GM15510 (cell line): ENCODE results near the gene IL6.

ENCODE experiments used
- POLR2A ChIP-seq: IDR thresholded peaks from 3 replicates; pipeline ENCODE4 v1.6.1; 2011; ENCODE audit warnings: borderline replicate concordance; ENCODE audit not compliant: insufficient read length; ENCODE audit errors: extremely low read depth

Gene IL6

DNA sequence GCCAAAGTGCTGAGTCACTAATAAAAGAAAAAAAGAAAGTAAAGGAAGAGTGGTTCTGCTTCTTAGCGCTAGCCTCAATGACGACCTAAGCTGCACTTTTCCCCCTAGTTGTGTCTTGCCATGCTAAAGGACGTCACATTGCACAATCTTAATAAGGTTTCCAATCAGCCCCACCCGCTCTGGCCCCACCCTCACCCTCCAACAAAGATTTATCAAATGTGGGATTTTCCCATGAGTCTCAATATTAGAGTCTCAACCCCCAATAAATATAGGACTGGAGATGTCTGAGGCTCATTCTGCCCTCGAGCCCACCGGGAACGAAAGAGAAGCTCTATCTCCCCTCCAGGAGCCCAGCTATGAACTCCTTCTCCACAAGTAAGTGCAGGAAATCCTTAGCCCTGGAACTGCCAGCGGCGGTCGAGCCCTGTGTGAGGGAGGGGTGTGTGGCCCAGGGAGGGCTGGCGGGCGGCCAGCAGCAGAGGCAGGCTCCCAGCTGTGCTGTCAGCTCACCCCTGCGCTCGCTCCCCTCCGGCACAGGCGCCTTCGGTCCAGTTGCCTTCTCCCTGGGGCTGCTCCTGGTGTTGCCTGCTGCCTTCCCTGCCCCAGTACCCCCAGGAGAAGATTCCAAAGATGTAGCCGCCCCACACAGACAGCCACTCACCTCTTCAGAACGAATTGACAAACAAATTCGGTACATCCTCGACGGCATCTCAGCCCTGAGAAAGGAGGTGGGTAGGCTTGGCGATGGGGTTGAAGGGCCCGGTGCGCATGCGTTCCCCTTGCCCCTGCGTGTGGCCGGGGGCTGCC is at the start of gene IL6:
IL6 (plus strand) TSS at position 294 of the 807 bp plus-strand sequence; CDS start at position 357, 63 bp downstream.
- TF ChIP-seq POLR2A: no peak

DNA sequence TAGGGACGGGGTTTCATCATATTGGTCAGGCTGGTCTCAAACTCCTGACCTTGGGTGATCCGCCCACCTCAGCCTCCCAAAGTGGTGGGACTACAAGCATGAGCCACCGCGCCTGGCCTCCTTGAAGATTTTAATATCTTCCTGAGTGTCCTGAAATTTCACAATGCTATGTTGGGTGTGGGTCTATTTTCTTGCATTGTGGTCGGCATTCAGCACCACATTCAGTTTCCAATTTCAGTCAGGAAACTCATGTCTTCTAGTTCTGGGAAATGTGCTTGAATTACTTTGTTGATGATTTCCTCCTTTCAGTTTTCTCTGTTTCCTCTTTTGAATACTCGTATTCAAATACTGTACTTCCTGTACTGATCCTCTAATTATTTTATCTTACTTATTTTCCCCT is 49.3 kb upstream of the IL6 start:
- TF ChIP-seq POLR2A: no peak

DNA sequence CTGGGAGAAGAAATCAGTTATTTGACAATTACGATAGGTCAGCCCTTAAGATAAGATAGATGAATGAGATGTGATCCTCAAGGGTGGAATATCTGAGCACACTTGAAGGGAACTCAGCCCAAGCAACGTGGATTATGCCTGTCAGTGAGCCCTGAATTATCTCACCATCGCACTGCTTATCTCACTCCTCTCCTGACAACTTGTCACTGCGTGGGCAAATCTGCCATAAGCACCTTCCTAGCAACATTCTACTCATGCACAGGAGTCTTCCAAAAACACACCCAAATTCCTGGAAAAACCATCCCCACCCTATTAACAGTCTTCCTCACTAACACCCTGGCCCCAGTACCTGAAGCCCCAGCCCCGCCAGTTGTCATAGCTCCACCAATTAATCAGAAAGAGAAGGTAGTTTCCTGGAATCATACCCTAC is 46.5 kb upstream of the IL6 start:
- no peak for TF ChIP-seq POLR2A

DNA sequence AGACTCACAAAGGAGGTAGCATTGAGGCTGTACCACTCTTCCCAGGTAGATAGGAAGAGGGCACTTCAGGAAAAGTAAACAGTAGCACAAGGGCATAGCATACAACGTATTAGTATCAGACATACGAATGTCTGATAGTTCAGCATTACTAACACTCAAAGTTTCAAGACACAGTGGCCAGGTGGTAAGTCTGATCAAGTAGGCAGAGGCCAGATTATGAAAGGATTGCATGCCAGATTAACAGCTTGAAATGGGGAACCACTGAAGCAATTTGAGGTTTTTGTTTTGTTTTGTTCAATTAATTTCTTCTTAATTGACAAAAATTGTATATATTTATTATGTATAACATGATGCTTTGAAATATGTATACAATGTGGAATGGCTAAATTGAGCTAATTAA is 45.7 kb upstream of the IL6 start:
- TF ChIP-seq POLR2A: no peak

DNA sequence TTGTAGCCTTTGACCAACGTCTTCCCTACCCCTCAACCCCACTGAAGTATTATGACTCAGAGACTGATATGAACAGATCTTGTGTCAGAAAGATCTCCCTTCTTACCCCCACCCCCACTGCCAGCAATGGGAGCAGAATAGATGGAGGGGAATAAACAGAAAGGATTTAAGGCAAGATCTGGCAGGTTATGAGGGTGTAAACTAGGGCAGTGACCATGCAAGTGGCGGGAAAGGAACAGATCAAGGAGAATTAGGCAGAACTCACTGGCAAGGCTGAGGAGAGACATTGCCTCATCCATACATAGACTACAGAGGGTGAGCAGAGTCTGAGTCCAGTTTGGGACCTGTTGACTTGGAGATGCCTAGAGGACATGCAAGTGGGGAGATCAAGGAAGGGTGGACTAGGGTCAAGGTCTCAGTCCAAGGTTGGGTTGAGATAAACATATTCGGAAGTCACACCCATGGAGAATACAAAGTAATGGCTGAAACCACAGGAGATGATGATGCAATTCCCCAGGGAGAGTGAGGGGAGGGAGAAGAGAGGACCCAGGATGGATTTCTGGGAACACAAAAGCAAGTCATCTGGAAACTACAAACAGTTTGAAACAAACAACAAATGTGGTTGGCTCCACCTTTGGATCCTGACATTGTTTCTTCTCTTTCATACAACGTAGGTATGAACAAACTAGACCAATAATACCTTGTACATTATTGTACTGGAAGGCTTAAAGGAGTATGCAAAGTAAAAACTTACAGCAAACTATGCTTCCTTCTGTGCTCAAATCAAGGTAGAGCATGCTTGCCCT is 44.9 kb upstream of the IL6 start:
- TF ChIP-seq POLR2A: no peak

DNA sequence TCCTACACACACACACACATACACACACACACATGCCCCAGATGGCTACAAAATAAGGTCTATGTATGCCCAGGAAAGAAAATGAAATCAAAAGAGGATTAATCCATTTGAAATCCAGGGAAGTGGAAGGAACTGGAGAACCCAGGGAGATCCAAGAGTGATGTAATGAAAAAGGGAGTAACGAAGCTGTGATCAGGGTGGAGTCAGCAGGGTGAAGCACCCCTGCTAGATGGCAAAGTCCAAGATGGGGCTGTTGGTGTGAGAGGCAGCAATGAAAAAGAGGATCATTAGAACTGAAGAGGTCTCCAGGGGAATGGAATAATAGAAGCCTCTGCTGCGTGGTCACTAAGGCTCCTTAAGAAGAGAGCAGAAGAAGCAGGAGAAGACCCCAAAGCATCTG is 43.6 kb upstream of the IL6 start:
- no peak for TF ChIP-seq POLR2A

DNA sequence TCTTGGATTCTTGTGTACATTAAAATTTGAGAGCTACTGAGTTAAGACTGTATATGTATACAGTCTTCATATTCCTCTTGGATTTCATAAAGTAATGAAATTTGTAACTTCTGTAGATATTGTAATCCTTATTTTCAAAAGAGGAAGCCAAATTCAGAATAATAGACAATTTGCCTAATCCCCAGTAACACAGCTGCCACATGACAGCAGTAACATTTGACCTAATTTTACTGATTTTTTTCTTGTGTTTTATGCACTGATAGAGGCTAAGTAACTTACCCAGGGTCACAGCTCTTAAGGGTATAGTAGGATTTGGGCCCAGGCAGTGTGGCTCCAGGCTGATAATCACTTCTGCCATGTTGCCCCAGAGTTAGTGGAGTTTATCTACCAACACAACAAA is 40.4 kb upstream of the IL6 start:
- no peak for TF ChIP-seq POLR2A

DNA sequence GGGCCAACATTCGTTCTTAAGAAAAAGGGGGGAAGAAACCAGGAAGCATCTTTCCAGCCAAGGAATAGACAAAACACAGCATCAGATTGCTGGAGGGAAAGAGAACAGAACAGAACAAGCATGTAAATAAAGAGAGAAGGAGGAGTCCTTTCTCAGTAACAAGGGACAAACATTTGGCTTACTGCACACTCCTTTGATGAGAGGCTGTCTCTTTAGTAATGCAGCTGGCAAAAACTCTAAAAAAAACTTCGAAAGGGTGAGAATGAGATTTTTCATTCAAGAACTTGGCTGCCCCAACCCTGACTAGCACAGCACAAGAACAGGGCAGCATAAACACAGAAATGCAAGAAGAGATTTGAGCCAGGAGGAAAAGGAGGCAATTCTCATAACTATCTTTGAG is 38.9 kb upstream of the IL6 start:
- TF ChIP-seq POLR2A: no peak

DNA sequence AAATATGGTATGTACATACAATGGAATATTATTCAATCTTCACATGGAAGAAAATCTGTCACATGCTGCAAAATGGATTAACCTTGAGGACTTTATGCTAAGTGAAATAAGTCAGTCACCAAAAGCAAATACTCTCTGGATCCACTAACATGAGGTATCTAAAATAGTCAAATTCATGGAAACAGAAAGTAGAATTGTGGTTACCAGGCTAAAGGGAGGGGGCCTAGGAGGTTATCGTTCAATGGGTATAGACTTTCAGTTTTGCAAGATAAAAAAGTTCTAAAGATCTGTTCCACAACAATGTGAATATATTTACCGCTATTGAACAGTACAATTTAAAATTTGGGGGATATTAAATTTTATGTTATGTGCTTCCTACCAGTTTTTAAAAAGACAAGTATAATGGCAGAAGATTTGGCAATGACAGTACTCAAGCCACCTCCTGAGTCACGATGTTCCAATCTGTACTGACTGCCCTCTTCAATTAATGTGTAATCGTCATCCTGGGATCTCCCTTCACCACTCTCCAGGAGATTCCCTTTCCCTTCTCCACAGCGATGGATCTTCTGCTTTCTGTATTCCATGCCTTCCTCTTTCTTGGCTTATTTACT is 32.3 kb upstream of the IL6 start:
- no peak for TF ChIP-seq POLR2A

DNA sequence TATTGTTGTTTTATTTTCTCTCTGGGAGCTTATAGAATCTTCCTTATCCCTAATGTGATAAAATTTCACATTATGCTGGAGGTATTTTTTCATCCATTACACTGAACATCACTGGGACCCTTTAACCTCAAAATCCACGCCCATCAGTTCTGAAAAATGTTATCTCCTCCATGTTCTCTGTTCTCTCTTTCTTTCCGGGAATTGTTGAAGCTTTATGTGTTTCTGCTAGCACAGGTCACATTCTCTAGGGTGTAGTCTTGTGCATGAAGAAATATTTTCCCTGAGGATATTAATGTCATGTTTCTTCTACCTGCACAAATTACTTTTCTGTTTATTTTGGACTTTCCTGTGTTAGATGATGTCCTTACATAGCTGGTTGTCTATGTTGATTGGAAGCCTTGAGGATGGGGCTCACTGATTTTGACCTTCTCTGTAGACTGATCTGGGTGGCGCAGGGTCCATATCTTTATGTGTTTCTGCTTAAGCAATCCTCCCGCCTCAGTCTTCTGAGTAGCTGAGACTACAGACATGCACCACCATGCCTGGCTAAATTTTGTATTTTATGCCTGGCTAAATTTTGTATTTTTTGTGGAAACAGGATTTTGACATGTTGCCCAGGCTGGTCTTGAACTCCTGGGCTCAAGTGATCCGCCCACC is 31.4 kb upstream of the IL6 start:
- TF ChIP-seq POLR2A: no peak

DNA sequence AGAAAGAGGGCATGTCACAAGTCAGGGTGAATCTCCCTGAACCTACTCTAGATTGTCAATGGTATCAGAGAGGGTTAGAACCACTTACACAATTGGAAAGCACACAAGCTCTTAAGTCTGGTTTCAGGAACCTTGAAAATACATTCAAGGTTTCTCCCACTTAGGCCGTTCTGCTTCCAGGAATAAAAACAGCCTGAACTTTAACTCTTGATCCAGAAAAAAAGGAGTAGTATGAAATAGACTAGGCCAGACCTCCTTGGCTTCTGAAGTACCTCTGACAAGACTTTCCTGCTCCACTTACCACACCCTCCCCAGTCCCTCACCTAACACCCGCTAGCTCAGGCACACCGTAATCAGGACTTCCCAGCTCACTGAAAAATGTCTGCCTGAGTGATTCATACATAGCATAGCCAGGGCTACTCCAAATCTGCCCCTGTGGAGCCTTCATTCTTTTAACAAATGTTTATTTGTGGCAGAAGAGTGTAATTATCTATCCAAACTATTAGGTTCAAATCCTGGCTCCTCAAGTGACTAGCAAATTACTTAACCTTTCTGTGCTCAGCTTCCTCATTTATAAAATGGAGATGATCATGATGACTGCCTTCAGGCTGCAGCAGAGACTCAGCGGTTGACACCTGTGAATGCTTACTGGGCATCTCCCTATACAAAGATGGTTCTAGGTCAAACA is 30.3 kb upstream of the IL6 start:
- no peak for TF ChIP-seq POLR2A

DNA sequence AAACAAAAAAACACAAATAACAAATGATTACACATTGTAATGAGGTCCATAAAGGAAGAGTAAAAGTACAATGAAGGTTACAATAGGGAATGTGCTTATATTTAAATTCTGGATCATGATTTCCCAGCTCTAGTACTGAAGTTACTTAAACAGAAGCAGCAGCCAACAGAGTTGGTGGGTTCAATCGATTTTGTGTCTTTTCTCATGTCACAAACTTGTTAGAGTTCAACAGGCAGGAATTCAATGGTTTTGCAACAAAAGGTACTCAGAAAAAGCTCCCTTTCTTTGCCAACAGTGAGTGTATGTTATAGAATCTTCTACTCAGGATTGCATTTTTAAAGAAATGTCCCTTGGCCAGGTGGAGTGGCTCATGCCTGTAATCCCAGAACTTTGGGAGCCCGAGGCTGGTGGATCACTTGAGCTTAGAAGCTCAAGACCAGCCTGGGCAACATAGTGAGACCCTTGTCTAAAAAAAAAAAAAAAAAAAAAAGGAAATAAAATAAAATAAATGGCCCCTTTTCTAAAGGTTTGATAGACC is 29.6 kb upstream of the IL6 start:
- TF ChIP-seq POLR2A: no peak

DNA sequence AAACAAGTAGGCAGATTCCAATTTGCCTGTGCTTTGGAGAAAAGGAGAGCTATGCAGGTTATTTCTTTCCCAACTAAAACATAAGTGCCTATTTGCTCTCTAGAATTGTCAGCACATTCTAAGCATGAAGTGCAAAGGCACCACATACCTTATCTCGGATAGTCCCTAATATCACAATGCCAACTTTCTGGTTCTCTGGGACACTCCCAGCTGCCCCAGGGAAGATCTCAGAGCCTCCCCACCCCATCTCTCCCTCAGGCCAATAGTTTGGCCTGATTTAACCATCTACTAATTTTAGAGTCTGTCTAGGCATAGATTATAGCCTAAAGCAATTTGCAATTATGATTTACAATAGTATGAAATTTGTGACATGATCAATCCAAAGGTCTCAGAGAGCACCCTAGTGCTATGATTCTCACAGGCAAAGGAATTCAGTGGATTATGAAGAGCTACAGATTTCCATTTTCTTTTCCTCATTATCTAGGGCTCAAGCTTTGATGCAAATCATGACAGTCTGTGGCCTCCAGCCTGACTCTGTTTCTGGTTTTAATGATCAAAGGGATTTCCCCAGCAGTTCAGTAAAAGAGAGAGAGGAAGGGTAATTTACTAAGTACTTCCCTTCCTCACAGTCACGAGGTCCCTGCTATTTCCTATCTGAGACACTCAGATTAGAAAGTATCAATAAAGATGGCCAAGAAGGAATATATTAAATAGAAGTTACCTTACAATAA is 29.0 kb upstream of the IL6 start:
- no peak for TF ChIP-seq POLR2A
